BLaER1 (cell line): ENCODE results near the gene FLCN.
"Not testable (repeated sequence)": the region's sequence is repeated elsewhere in the genome, so short reads cannot be mapped to it uniquely, and the experiment has no call there.

Source experiments
- H3K27ac ChIP-seq: shearing (Covaris generic); formaldehyde crosslinking; 2 replicates; pipeline ENCODE4 v1.8.1; 2022
- H3K27me3 ChIP-seq: shearing (Covaris generic); formaldehyde crosslinking; 2 replicates; pipeline ENCODE4 v1.8.1; 2022
- H3K36me3 ChIP-seq: shearing (Covaris generic); formaldehyde crosslinking; 2 replicates; pipeline ENCODE4 v1.8.1; 2022
- H3K4me1 ChIP-seq: shearing (Covaris generic); formaldehyde crosslinking; 2 replicates; pipeline ENCODE4 v1.8.1; 2022
- H3K4me2 ChIP-seq: shearing (Covaris generic); formaldehyde crosslinking; 2 replicates; pipeline ENCODE4 v1.8.1; 2022
- H3K4me3 ChIP-seq: shearing (Covaris generic); formaldehyde crosslinking; 2 replicates; pipeline ENCODE4 v1.8.1; 2022
- H3K9ac ChIP-seq: shearing (Covaris generic); formaldehyde crosslinking; 2 replicates; pipeline ENCODE4 v1.8.1; 2022
- H3K9me3 ChIP-seq: shearing (Covaris generic); formaldehyde crosslinking; 2 replicates; pipeline ENCODE4 v1.8.1; 2022
- H4K20me1 ChIP-seq: shearing (Covaris generic); formaldehyde crosslinking; 2 replicates; pipeline ENCODE4 v1.8.1; 2022
- Cebpa-rat ChIP-seq: shearing (Covaris generic); IDR thresholded peaks from 2 replicates; pipeline ENCODE4 v1.8.1; 2022

The FLCN gene

DNA sequence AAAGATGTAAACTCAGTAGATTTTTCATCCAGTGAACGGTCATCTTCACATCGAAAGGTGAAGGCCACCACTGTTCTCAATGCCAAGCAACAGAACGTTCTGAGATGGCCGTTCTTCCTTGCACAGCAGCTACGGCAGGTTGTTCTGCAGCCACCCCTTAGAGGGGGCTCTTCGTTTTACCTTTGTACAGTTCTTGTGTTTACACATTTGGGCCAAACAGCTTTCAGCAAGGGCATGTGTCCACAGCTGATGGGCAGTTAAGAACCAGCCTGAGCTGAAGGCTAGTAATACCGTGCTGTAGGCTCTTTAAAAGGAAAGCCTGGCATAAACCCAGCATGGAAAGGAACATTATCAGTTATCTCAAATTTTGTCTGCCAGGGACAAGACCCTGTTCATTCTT lies 46.8 kb downstream of the FLCN start:
- Histone ChIP-seq H3K27me3 (no peaks in the 10 kb centered on the region), H3K9me3 (no peaks in the 10 kb centered on the region), H3K9ac (no peak overlapping the region), H3K36me3 (peaks cover 33% of the 10 kb centered on the region), H3K4me3 (no peak overlapping the region), H3K4me2 (no peak overlapping the region), H3K4me1 (peaks cover 91% of the 10 kb centered on the region), H3K27ac (no peak overlapping the region), H4K20me1 (peaks cover 7% of the 10 kb centered on the region; the same call in 1 of the 2 replicates)
- no peak for TF ChIP-seq Cebpa-rat

DNA sequence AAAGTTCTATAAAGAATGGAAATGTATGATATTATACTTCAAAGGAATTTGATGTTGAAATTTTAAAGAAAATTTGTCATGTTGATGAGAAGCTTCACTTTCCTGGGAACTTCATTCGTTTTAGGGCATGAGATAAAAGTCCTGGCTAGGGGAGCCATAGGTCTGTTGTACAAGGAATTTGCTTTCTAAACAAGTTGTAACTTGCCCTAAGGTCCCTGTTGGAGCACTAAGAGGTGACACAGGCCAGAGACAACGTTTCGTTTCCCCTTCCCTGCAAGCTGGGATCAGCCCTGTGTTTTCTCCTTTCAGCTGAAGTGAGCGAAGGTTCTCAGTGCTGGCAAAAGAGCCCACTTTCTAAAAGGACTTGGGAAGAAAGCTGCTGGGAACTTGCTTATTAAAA lies 47.4 kb downstream of the FLCN start:
- peaks cover 7% of the 10 kb centered on the region; the same call in 1 of the 2 replicates for H4K20me1 ChIP-seq

DNA sequence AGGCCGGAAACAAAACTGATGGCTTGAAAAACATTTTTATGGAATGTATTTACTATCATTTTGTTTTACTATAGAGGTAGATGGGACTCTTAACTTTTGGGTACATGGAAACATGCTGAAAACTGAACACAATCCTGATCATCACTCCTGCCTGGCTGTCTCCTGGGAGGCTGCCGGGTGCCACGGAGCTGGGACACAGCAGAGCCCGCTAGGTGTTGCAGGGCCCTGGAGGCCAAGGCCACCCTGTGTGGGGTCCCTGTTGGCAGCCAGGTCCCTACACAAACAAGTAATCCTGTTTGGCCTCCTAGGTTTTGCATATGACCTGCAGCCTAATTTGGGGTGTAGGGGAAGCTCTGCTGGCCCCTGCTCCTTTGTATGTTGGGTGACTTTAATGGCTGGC lies 48.4 kb downstream of the FLCN start:
- Histone ChIP-seq H3K36me3 (peaks cover 43% of the 10 kb centered on the region), H3K4me1 (peaks cover 94% of the 10 kb centered on the region)

More for the DNA sequence above, 47.4 kb downstream of the FLCN start:
- peaks cover 34% of the 10 kb centered on the region for H3K36me3 ChIP-seq
- peaks cover 91% of the 10 kb centered on the region for H3K4me1 ChIP-seq
- no peaks in the 10 kb centered on the region for H3K9me3 ChIP-seq
- no peak for TF ChIP-seq Cebpa-rat
- H3K27me3 ChIP-seq: no peaks in the 10 kb centered on the region
- H3K9ac ChIP-seq: no peak overlapping the region
- H3K4me2 ChIP-seq: peak overlapping the region; percentile 95; the same call in 1 of the 2 replicates
- H3K4me3 ChIP-seq: no peak overlapping the region
- peak overlapping the region; percentile 3; the same call in 1 of the 2 replicates for H3K27ac ChIP-seq

DNA sequence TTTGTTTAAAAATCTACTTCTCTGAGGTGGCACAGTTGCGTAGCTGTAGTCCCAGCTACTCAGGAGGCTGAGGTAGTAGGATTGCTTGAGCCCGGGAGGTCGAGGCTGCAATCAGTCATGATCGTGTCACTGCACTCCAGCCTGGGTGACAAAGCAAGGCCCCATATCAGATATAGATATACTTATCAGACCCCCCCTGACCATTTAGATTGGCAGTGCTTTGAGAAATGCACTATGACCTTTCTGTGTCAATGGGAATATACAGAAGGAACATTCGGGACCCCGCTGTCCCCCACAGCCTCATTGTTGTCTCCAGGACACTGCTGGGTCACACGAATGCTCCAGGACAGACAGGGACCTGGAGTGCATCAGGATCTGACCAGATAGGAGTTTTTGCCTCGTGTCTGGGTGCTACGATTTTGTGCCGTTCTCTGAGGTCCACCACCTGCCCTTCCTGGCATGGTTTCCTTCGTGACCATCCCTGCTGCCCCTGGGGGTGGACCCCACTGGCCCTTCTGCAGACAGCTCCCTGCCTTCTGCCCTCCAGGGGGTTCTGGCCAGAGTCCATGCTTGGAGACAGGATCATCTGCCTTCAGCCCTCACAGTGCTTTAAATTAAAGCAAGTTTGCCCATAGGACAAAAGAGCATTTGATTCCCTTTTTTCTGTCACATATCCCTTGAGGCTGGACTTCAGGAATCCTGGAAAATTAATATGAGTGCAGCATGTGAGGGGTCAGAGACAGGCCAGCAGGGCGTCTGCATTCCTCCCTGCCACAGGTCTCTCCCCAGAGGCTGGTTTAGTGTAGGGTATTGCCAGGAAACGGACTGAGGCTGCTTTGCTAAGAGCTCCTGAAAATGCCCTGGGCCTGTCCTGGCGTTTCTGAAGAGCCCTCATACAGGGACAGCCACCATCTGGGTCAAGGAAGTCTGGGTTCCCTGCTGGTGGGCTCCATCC lies 50.1 kb downstream of the FLCN start:
- Histone ChIP-seq H3K4me2 (peak overlapping the region; percentile 95), H3K4me3 (no peak overlapping the region), H3K9me3 (no peaks in the 10 kb centered on the region), H4K20me1 (peaks cover 25% of the 10 kb centered on the region), H3K27me3 (no peaks in the 10 kb centered on the region), H3K4me1 (peaks cover 100% of the 10 kb centered on the region), H3K9ac (peak overlapping the region; percentile 42; the same call in 1 of the 2 replicates), H3K36me3 (peaks cover 47% of the 10 kb centered on the region), H3K27ac (peak overlapping the region; percentile 63)
- no peak for TF ChIP-seq Cebpa-rat

More for the DNA sequence above, 48.4 kb downstream of the FLCN start:
- peak overlapping the region; percentile 95 for H3K4me2 ChIP-seq
- TF ChIP-seq Cebpa-rat: no peak
- no peaks in the 10 kb centered on the region for H3K9me3 ChIP-seq
- peak overlapping the region; percentile 63; the same call in 1 of the 2 replicates for H3K27ac ChIP-seq
- H3K4me3 ChIP-seq: no peak overlapping the region
- H4K20me1 ChIP-seq: peaks cover 13% of the 10 kb centered on the region; the same call in 1 of the 2 replicates
- no peak overlapping the region for H3K9ac ChIP-seq
- H3K27me3 ChIP-seq: no peaks in the 10 kb centered on the region

DNA sequence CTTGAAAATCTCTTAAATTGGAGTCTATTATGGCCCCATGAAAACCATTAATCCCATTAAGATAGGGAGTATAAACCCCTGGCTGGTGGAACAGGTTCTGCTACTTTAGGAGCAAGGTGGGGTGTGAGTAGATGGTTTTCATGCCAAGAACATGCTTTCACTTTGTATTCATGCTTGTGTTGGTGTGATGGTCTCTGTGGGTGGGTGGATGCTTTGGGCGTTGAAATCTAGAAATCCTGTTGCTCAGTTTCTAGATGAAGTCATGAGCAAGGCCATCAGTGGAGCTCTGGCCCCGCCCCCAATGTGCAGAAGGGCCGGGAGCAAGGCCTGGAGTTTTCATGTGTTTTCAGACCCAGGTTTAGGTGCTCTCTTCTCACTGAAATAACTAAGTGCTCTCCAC lies 50.9 kb downstream of the FLCN start:
- H3K9me3 ChIP-seq: no peaks in the 10 kb centered on the region
- H3K27ac ChIP-seq: peak overlapping the region; percentile 78
- peaks cover 26% of the 10 kb centered on the region for H4K20me1 ChIP-seq
- peaks cover 100% of the 10 kb centered on the region for H3K4me1 ChIP-seq
- TF ChIP-seq Cebpa-rat: no peak
- no peaks in the 10 kb centered on the region for H3K27me3 ChIP-seq
- H3K36me3 ChIP-seq: peaks cover 49% of the 10 kb centered on the region
- H3K4me2 ChIP-seq: peak overlapping the region; percentile 95
- H3K4me3 ChIP-seq: no peak overlapping the region; the same call in 1 of the 2 replicates
- H3K9ac ChIP-seq: peak overlapping the region; percentile 66; the same call in 1 of the 2 replicates

DNA sequence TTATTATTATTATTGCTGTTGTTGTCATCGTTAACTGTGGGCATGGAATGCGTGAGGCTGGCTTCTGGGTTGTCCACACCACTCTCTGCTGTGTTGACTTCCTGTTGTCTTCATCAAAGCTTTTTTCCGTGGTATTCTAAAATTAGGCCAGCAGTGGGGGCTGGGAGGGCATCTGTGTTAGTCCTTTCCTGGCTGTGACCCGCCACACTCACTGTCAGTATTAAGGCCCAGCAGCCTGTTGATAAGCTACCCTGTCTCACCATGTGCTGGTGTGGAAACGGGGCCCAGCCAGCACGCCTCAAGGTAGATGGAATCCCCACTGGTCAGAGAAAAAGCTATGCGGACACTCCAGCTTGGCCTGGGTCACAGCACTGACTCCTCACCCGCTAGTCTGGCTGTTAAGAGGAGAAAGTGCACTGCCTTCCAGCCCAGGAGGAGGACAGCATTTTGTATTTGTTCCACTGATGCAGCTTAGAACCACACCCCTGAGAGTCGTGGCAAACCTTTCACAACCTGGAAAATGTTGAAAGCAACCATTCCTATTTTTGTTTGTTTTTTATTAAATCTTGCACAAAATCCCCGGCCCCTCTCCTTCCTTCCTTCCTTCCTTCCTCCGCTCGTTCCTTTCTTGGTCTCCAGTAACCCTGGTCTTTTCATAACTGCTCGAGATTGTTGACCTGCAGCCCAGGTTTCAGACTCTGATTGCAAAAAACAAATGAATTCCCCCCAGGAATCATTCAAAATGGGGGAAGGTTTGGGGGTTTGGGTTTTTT lies 51.8 kb downstream of the FLCN start:
- H3K27ac ChIP-seq: peak overlapping the region; percentile 78
- H3K27me3 ChIP-seq, H3K9me3 ChIP-seq: not testable (repeated sequence)
- H3K9ac ChIP-seq: peak overlapping the region; percentile 66
- H3K4me3 ChIP-seq: peak overlapping the region; percentile 35; the same call in 1 of the 2 replicates
- H4K20me1 ChIP-seq: peaks cover 34% of the 10 kb centered on the region
- peak overlapping the region; percentile 95 for H3K4me2 ChIP-seq
- peaks cover 100% of the 10 kb centered on the region for H3K4me1 ChIP-seq
- peaks cover 53% of the 10 kb centered on the region for H3K36me3 ChIP-seq

DNA sequence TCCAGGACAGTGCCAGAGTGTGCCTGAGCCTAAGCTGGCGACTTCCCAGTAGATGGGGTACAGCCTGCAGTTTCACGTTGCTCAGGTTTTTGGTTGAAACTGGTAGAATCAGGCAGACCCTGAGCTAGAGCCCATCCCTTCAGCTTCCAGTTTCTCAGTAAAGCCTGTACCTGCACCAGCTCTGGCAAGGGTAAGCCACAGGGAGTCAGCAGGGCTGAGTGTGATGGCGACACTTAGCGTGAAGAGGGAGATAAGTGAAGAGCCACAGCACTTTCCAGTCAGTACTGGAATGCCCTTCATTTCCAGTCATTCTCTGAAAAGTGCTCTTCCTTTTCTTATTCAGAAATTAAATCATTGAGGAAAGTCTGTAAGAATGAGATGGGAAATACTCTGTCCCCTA lies 53.2 kb downstream of the FLCN start:
- Histone ChIP-seq H4K20me1 (peaks cover 41% of the 10 kb centered on the region), H3K36me3 (peaks cover 52% of the 10 kb centered on the region), H3K27me3 (no peaks in the 10 kb centered on the region), H3K27ac (peak overlapping the region; percentile 78), H3K9me3 (no peaks in the 10 kb centered on the region), H3K4me1 (peaks cover 100% of the 10 kb centered on the region), H3K9ac (peak overlapping the region; percentile 7; the same call in 1 of the 2 replicates), H3K4me2 (peak overlapping the region; percentile 95), H3K4me3 (no peak overlapping the region)
- no peak for TF ChIP-seq Cebpa-rat

DNA sequence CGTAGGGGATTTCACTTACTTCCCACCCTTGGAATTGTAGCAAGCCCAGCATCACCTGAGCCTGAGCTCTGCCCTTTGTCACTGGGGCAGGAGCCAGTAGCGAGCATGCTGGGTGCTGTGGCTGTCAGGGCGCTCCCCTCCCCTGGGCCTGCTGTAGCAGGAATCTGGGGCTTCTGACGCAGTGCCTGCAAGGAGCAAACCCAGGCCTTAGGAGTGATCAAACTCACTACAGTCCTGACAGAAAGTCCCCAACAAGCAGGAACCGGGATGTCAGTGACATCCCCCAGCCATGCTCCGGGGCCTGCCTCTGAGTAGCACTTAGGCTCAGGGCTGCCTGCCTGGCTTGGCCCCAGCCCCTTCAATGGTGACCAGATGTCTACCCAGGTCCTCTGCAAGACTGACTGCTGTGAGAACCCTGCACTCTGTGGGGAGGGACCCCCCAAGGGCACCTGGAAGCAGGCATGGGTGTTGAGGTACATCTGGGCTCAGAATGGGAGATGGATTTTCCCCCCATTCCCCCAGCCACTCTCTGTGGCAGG lies 54.3 kb downstream of the FLCN start:
- H3K4me2 ChIP-seq: peak overlapping the region; percentile 95
- H3K4me3 ChIP-seq: peak overlapping the region; percentile 54
- H3K4me1 ChIP-seq: peaks cover 100% of the 10 kb centered on the region
- H3K36me3 ChIP-seq: peaks cover 52% of the 10 kb centered on the region
- peaks cover 45% of the 10 kb centered on the region for H4K20me1 ChIP-seq
- peak overlapping the region; percentile 71 for H3K27ac ChIP-seq
- TF ChIP-seq Cebpa-rat: no peak
- H3K9ac ChIP-seq: peak overlapping the region; percentile 60
- no peaks in the 10 kb centered on the region for H3K27me3 ChIP-seq
- no peaks in the 10 kb centered on the region for H3K9me3 ChIP-seq
